GM15510 (cell line): Measurements from ENCODE around the gene NUDT14.

ENCODE experiments used
- POLR2A ChIP-seq: IDR thresholded peaks from 3 replicates; pipeline ENCODE4 v1.6.1; 2011; ENCODE audit warnings: borderline replicate concordance; ENCODE audit not compliant: insufficient read length; ENCODE audit errors: extremely low read depth

NUDT14 gene

DNA sequence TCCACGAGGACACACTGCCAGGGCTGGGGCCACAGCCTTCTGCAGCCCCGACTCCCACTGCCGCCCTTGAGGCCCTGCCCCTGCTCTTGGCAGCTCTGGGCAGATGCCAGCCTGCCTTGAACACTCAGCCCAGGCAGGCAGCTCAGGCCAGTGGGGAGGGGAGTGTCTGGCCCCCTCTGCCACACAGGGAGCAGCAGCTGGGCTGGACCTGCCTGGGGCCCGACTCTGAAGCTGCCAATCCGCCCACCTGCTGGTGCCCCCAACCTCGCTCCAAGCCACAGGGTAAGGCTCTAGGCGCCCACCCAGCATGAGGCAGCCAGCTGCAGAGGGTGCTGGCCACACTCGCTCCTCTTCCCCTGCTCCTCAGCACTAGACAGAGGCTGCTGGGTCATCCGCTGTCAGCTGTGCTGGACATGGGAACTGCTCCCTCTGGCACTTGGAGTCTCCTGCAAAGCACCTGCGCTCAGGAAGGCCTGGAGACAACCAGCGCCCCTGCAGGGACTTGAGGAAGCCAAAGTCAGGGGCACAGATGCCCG, 24.6 kb upstream of the NUDT14 start:
- TF ChIP-seq POLR2A = no peak

DNA sequence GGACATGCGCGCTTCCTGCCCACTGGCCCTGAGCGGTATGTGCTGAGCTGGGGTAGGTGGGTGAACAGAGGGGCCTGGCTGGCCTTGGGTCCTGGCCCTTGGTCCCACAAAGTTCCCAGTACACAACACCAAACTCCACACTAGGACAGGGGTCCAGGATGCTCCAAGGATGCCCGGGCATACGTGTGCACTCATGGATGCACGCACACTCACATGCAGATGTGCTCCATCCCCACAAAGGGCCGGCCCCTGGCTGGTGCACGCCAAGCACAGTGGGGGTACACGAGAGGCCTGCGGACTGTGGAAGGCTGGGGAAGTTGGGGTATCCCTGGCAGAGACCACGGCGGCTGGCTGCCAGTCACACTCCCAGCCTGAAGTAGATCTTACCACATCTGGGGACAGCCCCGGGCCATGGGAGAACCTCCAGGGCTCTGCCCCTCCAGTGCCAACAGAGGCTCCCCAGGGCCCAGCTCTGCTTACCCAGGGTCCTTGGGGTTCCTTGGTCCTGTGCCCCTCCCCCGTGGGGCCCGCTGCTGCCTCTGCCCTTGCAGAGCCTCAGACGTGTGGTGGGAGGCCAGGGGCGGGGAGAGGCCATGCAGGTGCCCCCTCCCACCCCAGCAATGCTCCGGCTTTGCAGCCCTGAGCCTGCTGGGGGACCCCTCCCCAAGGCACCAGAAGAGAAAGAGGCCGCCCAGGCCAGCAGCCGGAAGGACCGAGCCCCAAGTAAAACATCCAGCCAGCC, 24.0 kb upstream of the NUDT14 start:
- TF ChIP-seq POLR2A = no peak

DNA sequence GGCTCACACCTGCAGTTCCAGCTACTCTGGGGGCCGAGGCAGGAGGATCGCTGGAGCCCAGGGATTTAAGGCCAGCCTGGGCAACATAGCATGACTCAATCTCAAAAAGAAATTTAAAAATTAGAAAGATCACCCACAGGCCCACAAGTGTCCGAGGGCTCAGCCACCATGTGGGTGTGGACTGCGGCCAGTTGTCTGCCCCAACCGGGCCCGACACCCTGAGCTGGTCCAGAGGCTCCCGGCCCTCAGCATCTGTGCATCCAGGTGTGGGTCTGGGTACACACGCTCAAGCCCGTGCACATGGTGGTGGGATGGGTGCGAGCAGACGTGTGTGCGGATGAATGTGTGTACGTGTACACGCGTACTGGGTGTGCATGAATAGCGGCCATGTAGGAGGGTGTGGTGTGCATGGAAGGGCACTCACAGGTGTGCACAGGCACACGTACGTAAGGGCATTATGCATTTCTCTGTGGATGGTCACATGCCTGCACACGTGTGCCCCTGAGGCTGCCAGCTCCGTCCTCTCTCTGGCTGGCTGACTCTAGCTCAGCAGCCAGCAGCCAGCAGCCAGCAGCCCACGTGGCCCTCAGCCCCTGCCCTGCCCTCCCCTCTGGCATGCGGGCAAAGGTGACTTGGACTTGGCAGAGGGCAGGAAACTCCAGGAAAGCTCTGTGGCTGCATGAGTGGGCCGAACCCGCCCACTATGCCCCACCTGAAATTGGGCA, 23.3 kb upstream of the NUDT14 start:
- no peak for TF ChIP-seq POLR2A

DNA sequence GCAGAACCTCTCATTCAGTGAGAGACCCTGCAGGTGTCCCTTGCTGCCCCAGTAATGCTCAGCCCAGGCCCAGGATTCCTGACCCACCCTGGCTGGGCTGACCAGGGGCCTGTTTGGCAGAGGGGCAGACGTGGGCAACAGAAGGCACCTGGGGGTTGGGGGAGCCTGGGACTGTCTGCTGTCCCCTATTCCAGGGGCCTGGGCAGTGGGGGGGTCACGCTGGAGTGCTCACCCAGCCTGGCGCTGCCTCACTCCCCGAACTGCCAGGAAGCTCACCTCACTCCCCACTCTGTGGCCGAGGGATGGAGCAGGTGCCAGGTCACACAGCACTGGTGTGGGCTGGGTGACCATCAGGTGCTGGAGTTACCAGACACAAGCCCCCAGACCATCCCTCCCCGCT, 22.6 kb upstream of the NUDT14 start:
- TF ChIP-seq POLR2A = no peak

DNA sequence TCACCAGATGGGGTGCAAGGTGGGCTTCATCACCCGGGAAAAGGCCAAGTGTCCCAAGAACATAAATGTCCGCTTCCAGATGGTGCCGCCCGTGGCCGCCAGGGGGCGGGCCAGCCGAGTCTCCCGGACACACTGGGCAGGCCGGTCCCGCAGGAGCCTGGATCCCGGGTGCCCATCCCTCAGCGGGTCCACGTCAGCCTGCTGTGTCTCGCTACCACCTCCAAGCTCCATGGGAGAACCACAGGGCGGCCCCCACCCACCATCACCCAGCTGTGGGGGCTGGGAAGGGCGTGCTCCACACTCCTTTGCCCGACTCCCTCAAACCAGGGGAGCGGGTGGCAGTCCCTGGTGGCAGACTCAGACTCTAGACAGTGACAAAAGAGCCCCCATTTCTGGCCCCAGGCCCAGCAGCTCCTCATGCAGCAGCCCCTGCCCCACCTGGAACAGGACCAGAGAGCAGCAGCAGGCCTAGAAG, 22.0 kb upstream of the NUDT14 start:
- no peak for TF ChIP-seq POLR2A

DNA sequence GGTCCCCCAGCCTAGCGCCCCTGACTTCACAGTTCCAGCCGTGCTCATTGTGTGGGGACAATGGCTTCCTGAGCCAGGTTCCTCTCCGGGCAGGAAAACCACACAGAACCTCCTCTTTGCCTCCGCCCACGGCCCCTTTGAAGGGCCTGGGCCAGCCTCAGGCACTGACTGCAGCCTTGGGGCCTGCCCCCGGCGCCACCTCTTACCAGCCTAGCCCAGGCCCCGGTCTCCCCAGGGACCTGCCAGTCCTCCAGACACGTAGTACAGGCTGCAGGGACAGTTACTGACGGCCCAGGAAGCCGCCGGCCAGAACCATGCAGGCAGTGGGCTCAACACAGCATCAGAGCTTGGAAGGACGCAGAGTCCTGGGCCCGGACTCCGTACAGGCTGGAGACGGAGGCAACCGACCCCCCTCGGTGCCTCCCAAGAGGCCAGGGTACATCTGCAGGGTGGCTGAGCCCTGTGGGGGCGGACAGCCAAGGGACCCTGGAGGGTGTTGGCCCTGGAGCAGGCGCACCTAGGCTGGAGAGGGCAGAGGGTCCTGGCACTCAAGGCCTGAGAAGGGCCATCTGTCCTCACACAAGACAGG, 20.9 kb upstream of the NUDT14 start:
- TF ChIP-seq POLR2A = no peak

DNA sequence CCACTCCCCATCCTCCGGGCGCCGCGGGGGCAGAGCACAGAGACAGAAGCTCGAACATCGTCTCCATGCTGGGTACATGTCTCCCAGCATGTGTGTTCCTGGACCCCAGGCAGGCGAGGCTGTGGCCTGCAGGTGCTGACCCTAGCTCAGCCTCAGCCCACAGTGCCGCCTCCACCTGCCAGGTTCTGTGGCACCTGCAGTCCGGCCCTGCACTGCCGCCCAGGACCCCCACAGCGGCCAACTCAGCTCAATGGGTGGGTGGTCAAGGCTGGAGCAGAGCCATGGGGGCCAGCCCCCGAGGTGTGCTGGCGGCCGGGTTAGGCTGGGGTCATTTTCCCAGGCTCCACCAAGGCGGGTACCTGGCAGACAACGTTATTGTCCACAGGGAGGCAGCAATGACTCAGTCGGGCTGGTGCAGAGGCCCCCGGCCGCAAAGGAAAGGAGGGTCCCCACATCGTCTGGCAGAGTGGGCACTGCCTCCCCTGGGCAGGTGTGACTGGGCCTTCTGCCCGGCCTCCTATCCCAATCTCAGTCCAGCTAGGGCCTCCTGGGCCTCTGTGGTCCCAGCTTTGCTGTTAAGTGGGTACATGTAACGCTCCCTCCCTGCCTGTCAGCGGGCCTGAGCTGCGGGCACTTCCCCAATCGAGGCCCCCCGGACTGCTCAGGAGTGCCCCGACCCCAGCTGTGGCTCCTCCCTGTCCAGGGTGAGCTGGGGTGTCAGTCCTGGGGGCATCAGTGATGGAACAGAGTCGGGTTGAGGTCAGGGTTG, 20.2 kb upstream of the NUDT14 start:
- TF ChIP-seq POLR2A = no peak

DNA sequence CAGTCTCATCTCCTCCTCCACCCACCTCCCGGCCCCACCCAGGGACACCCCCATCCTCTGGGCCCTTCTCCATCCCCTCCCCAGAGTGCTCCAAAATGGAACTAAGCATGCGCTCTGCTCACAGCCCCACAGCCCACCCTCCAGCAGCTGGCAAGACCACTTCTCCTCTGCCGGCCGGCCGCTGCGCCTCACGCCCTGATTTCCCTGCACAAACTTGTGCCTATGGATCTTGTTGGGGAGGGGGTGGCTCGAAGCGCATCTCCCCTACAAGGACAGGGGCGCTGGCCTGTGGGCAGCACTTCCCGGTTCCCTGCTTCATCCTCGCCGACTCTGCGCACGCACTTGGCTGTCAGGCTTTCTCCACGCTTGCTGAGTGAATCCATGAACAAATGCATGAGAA, 19.5 kb upstream of the NUDT14 start:
- TF ChIP-seq POLR2A = no peak

DNA sequence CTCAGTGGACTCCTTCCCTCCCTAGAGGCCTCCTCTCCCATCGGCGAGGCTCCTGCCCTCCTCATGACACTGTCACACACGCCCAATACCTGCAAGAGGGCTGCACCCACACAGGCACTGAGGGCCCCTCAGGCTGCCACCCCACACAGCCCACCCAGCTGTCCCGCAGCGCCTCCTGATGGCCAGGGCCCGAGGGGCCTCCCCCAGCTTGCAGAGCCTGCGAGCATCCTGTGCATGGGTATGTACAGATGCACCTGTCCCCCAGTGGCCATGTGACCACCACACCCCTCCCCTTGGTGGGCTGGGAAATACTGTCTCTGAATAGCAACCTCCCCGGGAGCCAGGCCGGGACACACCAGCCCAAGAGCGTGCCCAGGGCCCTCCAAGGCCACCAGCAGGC, 19.0 kb upstream of the NUDT14 start:
- no peak for TF ChIP-seq POLR2A

DNA sequence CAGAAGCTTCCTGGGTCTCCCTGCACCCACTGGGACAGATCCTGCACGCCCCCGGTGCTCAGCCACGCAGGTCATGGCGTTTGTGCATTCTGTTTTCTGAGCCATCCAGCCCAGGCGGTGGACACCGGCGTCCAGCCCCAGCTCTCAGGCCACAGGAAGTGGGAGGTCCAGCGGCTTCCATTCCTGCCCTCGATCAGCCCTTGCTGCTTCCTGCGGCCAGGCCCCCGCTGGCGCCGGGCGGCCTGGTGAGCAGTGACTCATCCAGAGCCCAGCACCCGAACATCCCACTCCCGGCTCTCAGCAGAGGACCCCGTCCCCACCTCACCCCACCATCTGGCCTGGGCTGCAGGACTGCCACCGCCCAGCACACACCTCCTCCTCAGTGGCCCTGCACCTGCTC, 18.0 kb upstream of the NUDT14 start:
- no peak for TF ChIP-seq POLR2A

DNA sequence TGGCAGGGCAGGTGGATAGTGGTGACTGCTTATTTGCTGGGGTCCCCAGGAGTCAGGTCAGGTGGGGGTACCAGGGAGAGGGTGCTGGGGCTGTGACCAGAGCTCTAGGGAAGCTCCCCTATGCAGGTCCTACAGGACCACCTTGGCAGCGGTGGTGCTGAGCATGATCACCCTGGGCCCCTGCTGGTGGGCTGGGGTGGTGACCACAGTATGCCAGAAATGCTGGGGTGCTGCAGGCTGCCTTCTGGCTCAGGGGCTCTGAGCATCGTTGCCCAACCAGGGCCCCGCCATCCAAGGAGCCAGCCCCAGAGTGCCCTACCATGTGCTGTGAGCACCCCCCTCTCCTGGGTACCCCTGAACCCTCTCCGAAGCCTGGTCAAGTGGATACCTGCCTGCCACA, 17.5 kb upstream of the NUDT14 start:
- no peak for TF ChIP-seq POLR2A

DNA sequence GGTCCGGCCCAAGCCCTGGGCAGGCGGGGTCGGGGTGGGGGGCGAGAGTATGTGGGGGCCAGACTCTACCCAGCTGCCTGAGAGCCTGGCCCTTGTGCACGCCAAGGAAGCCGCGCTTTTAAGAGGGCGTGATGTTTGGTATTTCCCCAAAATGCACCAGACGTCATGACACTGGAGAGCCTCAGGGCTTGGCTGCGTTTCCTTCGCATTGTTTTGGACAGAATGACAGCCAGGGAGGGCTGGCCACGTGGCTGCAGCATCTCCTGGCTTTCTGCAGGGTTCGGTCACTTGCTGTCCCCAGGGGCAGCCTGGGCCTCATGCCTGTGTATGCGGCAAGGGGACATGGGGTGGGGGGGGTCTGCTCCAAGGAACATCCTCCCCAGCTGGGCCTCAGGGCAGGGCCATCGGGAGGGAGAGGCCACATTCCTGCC, 16.1 kb upstream of the NUDT14 start:
- no peak for TF ChIP-seq POLR2A

DNA sequence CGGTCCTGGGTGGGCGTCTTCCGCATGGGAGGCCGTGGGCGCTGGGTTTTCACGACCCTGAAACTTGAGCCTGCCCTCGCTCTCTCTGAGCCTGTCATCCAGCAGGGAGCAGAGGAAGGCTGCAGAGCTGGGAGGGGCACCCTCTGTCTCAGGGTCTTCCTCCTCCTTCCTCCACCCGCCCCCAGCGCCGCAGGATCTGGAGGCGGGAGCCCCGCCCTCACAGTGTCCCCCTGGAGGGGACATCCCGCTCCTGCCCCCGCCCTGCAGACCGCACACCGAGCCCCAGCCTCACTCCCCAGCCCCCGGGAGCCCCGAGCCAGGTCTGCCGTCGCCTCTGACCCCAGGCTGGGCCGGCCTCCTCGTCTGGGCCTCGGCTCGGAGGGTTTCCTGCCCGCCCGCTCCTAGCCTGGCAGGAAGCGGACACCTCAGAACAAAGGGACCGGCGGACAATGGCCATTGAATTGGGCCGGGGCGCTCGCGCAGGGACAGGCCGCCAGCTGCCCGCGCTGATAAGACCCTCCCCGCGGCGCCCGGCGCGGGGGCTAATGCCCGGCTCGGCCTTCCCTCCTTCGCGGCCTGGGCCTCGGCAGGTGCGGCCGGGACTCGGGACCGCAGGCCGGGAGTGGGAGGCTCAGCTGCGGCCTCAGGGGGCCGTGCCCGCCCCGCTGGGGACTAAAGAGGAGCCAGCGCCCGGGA, 15.3 kb upstream of the NUDT14 start:
- TF ChIP-seq POLR2A = no peak

DNA sequence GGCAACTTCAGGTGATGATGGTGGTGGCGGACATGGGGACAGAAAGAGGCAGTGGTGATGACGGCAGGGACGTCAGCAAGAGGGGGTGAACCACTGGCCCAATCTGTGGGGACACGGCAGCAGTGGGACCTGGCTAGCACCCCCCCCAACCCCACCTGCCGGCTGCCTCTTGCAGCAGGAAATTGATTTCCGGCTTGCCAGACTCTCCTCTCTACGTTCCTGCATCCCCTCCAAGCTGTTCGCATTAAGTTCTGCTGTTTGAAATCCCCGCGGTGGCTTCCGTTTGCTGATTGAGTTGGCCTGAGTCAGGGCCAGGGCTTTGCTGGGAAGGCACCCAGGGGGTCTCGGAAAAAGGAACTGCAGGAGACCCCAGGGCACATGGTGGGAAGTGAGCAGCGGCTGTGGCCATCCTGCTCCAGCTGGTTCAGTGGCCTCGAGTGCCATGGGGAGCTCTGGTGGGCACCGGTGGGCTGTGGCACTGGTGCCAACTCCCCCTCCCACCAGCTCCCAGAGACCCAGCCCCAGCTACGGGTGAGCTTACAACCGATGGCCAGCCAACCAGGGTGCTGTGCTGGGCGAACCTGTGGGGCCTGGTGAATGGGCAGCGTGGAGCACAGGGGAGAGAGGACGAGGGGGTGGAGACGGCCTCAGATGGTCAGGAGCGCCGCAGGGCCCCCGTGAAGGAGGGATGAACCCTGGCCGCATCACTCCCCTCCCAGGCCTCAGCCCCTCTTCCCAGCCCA, 14.6 kb upstream of the NUDT14 start:
- no peak for TF ChIP-seq POLR2A

DNA sequence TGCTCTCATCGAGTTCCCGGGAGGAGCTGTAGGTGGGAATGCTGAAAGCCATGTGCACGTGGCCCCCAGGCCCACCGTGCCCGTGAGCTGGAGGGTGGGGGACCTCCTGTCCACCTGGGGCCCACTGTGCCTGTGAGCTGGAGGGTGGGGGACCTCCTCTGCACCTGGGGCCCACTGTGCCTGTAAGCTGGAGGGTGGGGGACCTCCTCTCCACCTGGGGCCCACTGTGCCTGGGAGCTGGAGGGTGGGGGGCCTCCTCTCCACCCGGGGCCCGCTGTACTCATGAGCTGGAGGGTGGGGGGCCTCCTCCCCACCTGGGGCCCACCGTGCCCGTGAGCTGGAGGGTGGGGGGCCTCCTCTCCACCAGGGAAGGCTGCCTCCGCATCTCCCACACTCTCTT, 13.9 kb upstream of the NUDT14 start:
- no peak for TF ChIP-seq POLR2A
